HG03196 (cell line): Measurements from ENCODE around the gene ASB13.
A peak's percentile ranks its signal among the peaks of the same experiment; 100 is the strongest.

ENCODE experiments used
- ATAC-seq: cut with Tn5 transposase; IDR thresholded peaks from one replicate; pipeline ENCODE4 v1.9.1; 2021; ENCODE audit not compliant: unreplicated experiment

Gene ASB13

GRCh38 chr10:5670662-5671375, 4.4 kb upstream of the ASB13 start:
- no peak for ATAC-seq

GRCh38 chr10:5669604-5670003, 3.2 kb upstream of the ASB13 start:
- ATAC-seq = no peak

DNA sequence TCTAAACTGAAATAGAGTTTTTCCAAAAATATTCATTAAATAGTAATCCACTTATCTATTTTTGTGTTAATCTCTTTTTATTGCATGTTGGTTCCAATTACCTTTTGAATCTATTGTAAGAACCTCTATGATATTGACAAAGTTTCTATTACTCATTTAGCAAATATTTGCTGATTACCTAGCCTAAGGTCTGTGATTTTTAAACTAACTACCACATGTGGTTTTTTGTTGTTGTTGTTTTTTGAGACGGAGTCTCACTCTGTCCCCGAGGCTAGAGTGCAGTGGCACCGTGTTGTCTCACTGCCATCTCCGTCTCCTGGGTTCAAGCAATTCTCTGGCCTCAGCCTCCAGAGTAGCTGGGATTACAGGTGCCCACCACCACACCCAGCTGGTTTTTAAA, 2.0 kb upstream of the ASB13 start:
- no peak for ATAC-seq

GRCh38 chr10:5666841-5667630, 641 bp upstream of the ASB13 start:
- no peak for ATAC-seq

DNA sequence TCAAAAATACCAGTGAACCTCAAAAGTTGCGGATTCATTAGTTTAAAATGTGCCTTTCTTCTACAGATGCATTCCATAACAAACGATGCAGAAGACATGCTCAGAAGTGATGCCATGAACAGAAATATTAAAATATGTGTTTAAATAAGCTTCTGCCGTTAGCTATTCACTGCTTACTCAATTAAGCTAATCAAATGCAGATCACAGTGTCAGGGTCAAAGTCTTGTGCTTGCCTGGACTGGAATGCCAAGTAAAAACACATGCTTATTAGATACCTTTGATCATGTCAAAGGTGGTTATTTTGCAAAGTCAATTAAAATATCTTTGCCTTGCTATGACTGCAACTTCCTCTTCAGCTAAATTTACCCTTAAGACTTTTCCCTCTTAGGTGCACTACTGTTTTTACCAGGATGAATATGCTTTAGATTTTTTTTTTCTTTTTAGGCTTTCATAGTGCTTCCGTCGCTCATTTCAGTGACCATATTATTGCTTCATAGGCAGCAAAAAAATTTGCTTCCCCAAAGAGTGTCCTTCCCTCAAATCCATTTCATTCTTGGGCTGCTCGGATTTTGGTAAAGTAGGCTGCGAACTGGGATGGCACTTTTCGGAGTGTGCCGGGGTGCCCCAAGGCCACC, 905 bp downstream of the ASB13 start:
- ATAC-seq = no peak

- no peak for ATAC-seq
Observed at GRCh38 chr10:5663692-5664427, 2.5 kb downstream of the ASB13 start.

DNA sequence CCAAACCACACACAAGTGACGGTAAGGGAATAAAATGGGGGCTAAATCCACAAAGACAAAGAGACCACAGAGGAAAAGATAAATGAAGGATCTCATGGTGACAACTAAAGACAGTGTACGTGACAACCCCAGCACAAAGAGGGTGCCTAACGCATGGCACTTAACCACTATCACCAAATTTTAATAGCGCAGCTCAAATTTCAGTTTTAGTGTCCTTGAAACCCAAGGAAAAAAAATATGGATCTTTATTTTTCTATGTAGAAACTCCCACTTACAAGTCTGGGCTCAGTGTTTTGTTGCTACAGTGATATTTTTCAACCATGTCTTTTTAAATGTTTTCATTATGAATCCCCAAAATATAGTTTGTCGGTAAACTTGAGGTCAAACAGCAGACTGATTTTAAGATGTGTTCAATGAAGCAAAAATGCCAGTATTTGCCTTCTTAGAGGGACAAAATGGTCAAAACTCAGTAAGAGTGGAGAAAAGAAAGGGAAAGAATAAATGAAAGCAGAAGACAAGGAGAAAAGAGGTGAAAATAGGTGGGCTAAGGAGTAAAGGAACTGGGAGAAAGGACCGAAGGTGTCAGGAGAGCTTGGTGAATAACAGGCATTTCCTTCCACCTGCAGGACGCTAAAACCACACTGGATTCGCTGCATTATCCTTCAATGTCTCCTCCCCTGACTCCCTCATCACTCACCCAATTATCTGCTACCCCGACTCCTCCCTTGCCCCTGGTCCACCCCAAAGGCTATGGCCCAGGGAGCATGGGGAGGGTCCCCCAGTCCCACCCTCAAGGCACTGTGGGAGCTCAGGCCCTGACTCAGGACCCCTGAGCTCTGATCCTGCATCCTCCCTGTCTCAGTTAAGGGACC, 3.5 kb downstream of the ASB13 start:
- no peak for ATAC-seq

GRCh38 chr10:5661043-5661442, 5.4 kb downstream of the ASB13 start:
- no peak for ATAC-seq

DNA sequence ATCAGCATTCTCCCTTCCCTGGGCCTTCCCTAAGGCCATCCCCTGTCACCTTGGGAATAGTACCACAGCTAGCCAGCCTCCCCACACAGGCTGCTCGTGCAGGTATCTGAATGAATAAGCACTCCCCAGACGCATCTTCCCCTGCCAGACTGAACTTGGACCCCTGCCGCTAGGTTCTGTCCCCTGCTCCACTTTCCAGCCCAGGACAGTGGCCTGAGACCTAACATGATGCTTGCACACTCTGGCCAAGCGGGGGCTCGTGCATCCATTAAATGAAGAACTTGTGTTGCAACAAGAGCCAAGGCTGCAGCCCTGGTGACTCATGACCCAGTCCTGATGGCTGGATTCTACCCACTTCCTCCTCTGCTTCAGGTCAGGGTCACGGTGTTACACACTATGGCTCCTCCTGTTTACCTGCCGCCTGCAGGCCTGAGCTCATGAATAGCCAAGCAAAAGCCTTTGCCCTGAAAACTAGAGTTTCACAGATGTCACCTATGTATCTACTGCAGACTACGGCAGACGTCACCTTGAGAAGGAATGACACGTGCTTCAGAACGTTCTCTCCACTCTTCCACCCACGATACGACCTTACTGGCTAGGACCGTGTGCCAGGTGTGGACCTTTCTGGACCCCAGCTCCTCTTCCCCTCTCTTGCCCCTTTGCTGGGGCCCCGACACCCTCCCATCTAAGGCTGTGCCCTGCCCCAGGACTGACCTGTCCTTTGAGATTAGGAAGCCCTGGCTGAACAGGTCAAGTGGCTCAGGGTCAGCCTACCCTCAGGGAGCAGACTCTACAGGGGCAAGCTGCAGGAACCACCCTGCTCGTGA, 6.5 kb downstream of the ASB13 start:
- ATAC-seq = peak; percentile 71

GRCh38 chr10:5658871-5659618, 7.3 kb downstream of the ASB13 start:
- ATAC-seq = no peak

- ATAC-seq = no peak
Observed at GRCh38 chr10:5656737-5657579, 9.4 kb downstream of the ASB13 start.

GRCh38 chr10:5655121-5655520, 11.3 kb downstream of the ASB13 start:
- no peak for ATAC-seq

DNA sequence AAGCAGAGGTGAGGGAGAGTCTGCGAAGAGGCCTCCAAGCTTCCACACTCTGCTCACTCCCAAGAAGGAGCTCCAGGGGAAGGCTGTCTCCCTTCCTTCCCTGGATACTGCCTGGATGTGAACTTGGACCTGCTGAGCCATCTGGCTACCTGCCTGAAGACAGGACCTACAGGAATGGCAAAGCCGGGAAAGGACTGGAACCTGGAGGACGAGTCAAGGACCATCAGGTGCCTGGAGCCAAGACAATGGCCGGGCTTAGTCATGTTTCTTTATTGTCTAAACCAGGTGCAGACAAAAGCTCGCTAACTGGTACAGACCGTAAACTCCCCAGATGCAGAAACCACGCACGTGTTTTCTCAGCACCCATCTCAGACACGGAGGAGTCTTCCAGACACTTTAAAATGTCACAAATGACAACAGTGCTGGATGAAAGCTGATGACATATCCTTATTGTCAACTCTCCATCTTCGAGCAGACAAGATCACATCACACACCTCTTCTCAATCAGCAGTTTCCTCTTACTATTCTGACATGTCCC, 12.1 kb downstream of the ASB13 start:
- ATAC-seq = no peak

DNA sequence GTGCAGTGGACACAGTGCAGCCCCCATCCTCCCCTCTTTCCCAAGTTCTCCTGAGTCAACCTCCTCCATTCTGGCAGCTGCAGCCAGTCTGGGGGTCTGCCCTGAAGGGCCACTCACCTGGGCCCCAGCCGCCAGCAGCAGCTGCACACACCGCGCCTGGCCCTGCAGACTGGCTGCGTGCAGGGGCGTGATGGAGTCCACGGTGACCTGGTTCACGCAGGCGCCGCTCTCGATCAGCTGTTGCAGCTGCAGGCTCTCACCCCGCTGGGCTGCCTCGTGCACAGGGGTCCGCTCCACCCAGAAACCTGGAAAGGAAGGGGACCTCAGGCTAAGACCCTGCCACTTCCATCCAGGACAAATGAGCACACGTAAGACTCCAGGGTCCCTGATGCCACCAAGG, 13.6 kb downstream of the ASB13 start:
- ATAC-seq = no peak

DNA sequence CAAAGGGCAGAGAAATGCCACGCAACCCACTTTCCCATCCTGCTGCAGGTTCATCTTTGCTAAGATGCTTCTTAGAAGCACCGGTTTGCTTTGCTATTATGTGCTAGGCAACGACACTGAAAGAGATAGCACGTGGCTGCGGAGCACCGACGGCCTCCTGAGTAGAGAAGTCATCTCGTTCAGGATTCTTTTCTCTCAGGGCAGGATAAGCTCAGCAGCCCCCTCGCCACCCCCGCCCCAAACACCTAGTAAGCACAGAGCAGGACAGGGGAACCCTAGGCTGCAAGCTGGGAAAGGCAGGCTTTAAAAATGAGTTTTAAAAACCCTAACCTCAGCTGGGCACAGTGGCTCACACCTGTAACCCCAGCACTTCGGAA, 15.0 kb downstream of the ASB13 start:
- ATAC-seq = no peak

- no peak for ATAC-seq
Observed at GRCh38 chr10:5650664-5651387, 15.6 kb downstream of the ASB13 start.

GRCh38 chr10:5649746-5650145, 16.6 kb downstream of the ASB13 start:
- no peak for ATAC-seq
